GM21786 (cell line): ENCODE results near the gene TRIM52.

Experiments used
- ATAC-seq: cut with Tn5 transposase; IDR thresholded peaks from one replicate; pipeline ENCODE4 v1.9.1; 2021; ENCODE audit not compliant: unreplicated experiment

Gene TRIM52

GRCh38 chr5:181259283-181259682 is 1.7 kb downstream of the TRIM52 start:
- ATAC-seq: no peak

GRCh38 chr5:181258576-181258975 is 2.4 kb downstream of the TRIM52 start:
- ATAC-seq: no peak

DNA sequence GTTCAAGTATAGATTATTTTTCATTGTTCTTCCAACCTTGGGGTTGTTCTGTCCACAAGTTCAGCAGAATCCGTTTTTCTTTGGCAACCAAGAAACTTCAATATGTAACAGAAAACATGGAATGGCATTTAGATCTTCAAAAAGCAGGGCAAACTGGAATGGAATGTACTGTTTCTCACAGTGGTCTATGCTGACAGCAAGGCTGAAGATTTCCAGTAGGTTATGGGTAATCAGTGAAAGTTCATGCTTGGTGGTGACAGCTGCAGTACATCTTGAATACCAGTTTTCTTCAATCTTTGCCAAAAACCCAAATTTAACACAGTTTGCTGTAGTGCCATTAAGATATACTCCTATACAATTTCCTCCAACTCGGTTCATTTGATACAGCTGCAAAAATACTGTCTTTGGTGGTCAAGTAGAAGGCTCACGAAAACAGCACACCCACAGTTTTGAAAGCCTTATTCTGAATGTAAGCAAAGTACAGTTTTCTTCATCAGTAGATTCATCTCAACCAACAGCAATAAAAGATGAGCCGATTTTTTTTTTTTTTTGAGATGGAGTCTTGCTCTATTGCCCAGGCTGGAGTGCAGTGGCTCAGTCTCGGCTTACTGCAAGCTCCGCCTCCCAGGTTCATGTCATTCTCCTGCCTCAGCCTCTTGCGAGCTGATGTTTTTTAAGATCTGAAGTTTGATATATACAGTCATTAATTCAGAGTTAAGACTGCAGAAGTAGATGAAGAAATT is 4.9 kb downstream of the TRIM52 start:
- ATAC-seq: no peak

GRCh38 chr5:181255276-181255675 is 5.7 kb downstream of the TRIM52 start:
- ATAC-seq: no peak

DNA sequence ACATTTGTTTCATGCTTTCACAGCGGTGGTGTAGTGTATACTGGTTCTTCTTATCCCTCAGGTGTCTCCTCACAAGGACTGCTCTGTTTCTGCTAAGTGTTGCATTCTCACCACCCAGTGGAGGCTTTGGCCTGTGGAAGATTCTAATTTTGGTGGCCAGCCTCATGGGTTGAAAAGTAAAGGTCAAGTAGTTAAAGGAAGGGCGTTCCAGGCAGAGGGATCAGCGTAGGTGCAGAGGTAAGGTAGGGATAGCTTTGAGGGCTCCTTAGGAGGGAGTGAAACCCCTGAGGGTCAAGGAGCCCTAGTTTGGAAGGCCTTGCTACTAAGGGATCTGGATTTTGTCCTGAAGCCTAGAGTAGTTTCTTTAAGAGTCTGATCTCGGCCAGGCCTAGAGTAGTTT is 12.7 kb downstream of the TRIM52 start:
- ATAC-seq: no peak

GRCh38 chr5:181246276-181247049 is 14.5 kb downstream of the TRIM52 start:
- ATAC-seq: peak; percentile 49

- peak; percentile 3 for ATAC-seq
Observed at GRCh38 chr5:181245427-181246275, 15.3 kb downstream of the TRIM52 start.

DNA sequence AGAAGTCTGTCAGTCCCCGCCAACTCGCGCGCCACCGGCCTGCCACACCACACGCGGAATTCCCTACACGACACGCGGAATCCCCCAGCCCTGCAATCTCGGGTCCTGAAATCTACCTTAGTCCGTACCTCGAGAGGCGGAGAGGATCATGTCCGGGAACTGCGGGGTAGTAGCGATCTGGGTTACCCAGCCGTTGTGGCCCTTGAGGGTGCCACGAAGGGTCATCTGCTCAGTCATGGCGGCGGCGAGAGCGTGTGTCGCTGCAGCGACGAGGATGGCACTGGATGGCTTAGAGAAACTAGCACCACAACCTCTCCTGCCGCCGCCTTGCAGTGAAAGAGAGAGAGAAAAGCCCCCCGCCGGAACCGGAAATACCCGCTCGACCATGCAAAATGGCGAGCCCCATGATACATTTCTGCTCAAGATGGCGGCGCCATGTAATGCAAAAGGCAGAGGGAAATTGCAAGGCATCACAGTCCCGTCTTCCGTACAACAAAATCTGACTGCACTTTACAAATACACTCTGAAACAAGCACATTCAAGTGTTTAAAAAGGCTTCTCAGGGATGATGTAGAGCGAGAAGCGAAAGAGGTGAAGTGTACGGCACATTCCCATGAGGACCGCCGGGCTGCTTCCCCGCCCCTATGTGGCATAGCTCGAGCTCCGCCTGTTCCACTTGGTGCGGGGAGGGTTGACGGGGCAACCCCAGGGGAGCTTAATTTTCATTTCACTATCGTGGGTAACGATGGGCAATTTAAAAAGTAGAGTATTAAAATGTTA is 17.2 kb downstream of the TRIM52 start, which contains the start of gene RACK1:
Gene RACK1, minus strand, starts transcription at position 343 of the 780 bp plus-strand sequence. Its CDS starts 106 bp downstream, at position 237.
- ATAC-seq: peak; percentile 63

DNA sequence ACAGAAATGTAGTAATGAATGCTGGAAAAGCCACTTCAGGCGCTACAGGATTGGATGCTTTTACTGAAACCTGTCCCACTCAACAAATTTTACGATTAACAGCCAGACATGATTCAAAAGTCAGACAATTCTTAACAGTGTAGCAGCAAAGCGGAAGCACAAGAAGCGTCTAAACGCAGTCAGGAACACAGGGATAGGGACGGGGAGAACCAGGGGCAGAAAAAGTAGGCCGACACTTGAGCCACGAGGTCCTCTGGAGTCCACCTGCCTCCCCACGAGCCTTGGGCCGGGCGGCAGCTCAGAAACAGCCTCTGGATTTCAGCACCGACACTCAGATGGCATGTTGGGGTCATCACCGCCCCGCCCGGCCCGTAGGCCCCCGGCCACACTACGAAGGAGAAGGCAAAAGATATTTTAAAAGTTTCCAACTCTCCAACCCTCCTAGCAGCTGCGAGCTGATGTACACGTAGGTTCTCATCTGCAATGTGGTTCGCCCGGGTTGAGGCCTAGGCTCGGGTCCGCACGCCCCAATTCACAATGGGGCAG is 17.9 kb downstream of the TRIM52 start:
- no peak for ATAC-seq

- no peak for ATAC-seq
Observed at GRCh38 chr5:181242031-181242451, 18.9 kb downstream of the TRIM52 start.

GRCh38 chr5:181241393-181241975 is 19.5 kb downstream of the TRIM52 start:
- no peak for ATAC-seq

- ATAC-seq: no peak
Observed at GRCh38 chr5:181239062-181239663, 21.8 kb downstream of the TRIM52 start.

- ATAC-seq: no peak
Observed at GRCh38 chr5:181237729-181238385, 23.1 kb downstream of the TRIM52 start.

GRCh38 chr5:181236954-181237641 is 23.8 kb downstream of the TRIM52 start:
- ATAC-seq: no peak

DNA sequence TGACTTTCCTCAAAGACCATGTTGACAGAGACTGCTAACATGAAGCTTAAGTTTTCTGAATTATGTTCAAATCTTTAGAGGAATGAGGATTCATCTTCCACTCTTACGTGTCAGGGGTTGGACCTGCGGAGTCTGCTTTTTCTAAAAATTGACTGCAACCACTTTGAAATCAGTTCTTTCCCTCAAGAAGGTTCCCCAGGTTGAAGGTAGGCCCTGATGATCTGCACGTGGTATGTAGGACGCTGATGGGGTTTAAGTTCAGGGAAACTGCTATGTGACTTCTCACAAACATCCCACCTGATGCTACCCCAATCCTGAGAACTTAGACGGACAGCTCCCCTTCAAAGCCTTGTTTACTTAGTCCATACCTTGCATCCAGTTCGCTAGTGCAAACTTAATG is 24.5 kb downstream of the TRIM52 start:
- no peak for ATAC-seq

- ATAC-seq: no peak
Observed at GRCh38 chr5:181235689-181236366, 25.1 kb downstream of the TRIM52 start.

DNA sequence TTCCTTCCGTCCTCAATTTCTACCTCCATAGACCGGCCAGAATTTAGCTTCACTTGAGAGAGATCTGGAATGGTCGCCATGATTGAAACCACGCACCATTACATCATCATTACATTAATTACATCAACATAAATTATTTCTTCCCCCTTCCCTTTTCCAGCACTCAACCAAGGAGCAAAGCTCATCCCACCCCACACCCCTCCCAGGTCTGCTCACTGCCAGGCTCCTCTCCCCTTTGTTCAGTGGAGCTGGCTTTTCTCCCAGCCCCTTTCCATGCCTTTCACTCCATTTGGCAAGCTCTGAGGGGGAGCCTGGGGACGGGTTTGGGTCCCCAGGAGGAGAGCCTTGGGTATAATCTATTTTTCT is 25.6 kb downstream of the TRIM52 start:
- no peak for ATAC-seq
